GM19438 (cell line): ENCODE data around the gene DCTD.

Experiments
- ATAC-seq: cut with Tn5 transposase; IDR thresholded peaks from one replicate; pipeline ENCODE4 v1.9.1; 2021; ENCODE audit warnings: low read depth; ENCODE audit not compliant: unreplicated experiment

Gene DCTD

GRCh38 chr4:182894681-182895275 lies 22.4 kb downstream of the DCTD start:
- ATAC-seq, result no peak

DNA sequence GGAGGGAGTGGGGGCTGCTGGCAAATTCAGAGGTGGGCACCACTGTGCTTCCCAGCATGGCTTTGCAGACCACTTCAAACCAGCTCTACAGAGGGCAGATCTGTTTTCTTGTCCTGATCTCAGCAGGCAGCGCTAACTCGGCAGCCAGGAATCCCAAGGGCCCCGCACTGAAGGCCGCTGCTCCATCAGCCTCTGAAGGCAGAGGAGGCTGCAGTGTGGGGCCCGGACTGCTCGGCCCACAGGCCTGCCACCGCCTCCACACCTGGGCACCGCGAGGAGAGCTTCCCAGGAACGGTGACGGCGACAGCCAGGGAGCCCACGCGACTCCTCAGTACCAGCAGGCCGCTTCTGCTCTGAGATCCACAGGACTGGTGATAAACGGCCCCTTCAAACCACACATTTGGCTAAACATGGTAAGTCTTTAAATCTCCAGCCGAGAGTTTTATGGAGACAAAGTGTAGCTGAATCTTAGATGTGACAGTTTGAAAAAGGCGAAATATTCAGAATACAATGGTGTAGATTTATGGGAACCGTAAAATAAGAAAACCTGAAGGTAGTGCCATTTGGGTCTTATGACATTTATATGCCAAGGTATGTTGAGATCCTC lies 23.6 kb downstream of the DCTD start:
- no peak for ATAC-seq

GRCh38 chr4:182893047-182893446 lies 24.1 kb downstream of the DCTD start:
- ATAC-seq, result no peak

GRCh38 chr4:182890202-182890601 lies 27.0 kb downstream of the DCTD start:
- ATAC-seq, result no peak

DNA sequence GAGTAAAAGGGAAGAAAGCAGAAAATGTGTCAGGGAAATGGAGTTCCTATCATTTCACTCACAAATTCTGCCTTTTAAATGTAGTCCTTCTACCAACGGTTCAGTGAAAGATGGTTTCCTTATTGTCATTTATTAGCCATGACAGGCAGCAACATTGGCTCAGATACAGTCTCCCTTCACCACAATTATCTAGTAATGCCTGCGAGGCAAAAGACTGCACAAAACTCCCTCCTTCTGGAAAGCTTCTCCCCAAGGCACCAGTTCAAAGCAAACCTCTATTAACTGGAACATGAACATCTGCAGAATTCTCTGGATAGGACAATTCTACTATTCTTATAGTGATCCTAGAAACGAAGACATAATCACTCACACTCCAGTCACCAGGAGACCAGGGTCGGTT lies 28.3 kb downstream of the DCTD start:
- no peak for ATAC-seq

DNA sequence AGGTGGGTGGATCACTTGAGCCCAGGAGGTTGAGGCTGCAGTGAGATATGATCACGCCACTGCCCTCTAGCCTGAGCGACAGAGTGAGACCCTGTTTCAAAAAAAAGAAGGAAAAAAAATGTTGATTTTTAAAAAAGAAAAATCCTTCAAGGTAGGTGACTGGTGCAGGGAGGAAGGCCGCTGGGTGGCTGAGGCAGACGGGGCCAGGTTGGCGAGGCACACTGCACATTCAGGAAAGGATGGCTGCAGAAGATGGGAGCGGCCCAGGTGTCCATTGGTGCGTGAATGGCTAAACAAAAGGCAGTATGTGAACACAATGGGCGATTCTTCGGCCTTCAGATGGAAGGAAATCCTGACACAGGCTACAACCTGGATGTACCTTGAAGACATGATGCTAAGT lies 30.4 kb downstream of the DCTD start:
- no peak for ATAC-seq

GRCh38 chr4:182886205-182886604 lies 31.0 kb downstream of the DCTD start:
- ATAC-seq, result no peak

- ATAC-seq, result no peak
These were observed 31.5 kb downstream of the DCTD start for GRCh38 chr4:182885738-182886077.

DNA sequence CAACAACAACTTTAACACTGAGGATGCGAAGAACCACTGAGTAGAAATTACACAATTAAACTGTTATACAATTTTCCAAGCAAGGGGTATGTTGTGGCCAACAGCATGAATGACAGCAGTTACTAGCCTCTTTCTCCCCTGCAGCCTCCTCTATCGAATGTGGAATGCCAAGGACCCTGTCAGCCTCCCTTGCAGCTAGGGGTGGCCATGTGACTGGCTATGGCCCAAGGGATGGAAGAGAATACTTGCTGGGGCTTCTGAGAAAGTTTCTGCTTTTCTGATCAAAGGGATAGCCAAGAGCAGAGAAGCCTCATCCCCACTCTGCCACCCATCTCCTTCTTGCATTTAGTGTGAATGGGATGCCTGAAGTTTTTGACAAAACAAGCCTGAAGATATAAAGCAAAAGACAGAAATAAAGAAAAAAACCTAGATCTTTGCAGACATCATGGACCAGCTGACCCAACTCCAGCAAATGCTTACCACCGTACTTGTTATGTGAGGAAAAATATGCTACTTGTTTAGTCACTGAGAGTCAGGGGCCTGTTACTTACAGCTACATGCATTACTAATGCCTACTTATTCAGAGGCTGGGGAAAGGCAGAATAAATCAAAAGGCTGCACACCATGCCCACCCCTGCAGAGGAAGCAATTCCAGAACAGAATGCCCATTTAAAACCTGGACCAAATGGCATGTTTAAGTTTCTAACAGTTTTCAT lies 32.0 kb downstream of the DCTD start:
- no peak for ATAC-seq

GRCh38 chr4:182884040-182884439 lies 33.1 kb downstream of the DCTD start:
- ATAC-seq, result no peak

DNA sequence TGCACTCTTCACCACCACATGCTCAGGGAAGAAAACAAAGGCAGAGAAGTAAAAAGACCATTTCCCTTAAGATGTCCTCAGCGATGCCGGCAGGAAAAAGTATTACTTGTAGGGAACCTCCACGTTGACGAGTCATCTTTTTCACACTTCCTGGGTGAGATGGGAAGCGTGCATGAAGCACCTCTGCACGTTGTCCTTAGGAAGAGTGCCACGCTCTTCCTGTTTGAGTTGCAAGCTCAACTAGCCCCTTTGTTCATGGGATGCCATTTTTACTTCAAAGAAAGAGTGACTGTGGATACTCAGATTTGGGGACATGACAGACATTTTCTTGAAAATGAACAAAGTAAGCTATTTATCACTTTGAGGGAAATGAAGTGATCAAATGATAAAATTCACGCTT lies 33.8 kb downstream of the DCTD start:
- no peak for ATAC-seq

DNA sequence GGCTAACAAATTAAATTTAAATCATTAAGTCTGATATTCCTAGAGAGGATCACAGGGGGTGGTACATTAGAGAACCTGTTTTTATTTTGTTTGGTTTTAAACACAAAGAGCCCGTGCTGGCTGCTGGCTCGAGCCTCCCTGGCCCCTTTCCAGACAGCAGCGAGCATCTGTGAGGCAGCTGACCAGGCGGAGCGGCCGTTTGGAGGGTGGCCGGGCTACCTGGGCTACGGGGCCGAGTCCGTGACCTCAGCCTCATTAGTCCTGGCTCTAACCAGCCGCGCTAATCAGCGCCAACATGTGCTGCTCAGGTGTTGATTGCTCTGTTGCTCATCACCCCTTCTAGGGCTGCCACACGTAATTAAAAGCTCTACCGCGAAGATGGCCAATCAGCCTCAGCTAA lies 35.3 kb downstream of the DCTD start:
- ATAC-seq, result no peak

- no peak for ATAC-seq
These were observed 36.5 kb downstream of the DCTD start for GRCh38 chr4:182880387-182881356.

DNA sequence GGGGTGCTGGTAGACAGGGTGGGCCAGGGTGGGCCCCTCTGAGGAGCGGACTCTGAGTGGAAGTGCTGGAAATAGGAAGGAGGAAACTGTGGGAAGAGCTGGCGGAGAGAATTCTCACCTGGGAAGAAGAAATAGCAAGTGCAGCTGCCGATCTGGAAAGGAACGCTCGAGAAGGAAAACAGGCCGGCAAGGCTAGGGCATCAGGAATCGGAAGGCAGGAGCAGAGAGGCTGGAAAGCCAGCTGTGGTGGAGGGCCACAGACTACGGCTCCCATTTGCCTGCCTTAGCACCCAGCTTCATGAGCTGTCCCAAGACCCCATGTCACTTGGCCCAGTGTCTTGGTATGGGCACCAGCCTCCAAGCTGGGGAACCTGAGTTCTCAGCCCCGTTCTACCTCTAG lies 37.3 kb downstream of the DCTD start:
- ATAC-seq, result no peak

DNA sequence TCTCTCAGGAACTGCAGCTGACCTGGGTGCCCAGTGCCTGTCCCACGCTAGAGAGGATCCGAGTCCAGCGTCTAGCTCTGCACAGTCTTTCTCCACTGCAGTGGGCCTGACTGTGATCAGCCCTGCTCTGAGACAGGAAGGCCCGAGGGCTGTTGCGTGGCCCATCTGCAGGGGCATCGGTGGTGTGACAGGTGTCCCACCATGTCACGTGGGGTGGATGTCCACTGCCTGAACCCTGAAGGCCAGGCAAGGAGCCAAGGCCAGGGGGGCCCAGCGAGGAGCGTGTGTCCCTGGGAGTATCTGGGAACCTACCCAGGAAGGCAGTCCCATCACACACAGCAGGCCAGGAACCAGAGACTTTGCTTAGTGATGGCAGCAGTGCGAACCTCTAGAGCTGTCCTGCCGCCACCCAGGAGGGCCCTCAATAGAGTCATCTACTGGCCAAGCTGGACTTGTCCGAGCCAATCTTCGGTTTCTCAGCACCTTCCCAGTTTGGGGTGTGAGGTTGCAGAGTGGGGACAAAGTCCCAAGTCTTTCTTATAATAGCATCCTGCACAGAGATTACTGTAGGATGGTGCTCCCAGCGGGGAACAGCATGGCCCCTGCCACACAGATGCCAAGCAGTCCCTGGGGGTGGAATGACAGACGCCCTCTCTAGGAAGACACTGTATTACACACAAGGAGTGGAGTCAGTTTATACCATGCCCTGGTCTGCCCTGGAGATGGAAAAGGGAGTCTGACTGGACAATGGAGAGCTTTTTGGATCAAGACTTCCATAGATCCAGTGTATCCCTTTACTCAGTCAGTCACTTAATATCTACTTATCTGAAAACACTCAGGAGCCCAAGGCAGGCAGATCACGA lies 38.3 kb downstream of the DCTD start:
- no peak for ATAC-seq

DNA sequence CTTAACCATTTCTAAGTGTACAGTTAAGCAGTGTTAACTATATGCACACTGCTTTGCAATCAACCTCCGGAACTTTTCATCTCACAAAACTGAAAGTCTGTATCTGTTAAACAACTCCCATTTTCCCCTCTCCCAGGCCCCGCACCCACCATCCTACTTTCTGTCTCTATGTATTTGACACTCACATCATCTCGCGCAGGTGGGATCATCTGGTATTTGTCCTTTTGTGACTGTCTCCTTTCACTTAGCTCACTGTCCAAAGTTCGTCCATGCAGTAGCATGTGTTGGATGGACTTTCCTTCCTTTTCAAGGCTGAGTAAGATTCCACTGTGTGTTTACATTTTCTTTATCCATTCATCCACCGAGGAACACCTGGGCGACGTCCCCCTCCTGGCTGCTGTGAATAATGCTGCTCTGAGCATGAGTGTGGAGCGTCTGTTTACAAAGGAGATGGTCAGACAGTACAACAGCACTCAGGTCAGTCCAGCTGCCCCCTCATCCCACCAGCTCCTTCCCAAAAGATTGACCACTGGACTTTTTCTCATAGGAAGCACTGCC lies 39.8 kb downstream of the DCTD start:
- no peak for ATAC-seq

GRCh38 chr4:182876427-182876826 lies 40.8 kb downstream of the DCTD start:
- ATAC-seq, result no peak

DNA sequence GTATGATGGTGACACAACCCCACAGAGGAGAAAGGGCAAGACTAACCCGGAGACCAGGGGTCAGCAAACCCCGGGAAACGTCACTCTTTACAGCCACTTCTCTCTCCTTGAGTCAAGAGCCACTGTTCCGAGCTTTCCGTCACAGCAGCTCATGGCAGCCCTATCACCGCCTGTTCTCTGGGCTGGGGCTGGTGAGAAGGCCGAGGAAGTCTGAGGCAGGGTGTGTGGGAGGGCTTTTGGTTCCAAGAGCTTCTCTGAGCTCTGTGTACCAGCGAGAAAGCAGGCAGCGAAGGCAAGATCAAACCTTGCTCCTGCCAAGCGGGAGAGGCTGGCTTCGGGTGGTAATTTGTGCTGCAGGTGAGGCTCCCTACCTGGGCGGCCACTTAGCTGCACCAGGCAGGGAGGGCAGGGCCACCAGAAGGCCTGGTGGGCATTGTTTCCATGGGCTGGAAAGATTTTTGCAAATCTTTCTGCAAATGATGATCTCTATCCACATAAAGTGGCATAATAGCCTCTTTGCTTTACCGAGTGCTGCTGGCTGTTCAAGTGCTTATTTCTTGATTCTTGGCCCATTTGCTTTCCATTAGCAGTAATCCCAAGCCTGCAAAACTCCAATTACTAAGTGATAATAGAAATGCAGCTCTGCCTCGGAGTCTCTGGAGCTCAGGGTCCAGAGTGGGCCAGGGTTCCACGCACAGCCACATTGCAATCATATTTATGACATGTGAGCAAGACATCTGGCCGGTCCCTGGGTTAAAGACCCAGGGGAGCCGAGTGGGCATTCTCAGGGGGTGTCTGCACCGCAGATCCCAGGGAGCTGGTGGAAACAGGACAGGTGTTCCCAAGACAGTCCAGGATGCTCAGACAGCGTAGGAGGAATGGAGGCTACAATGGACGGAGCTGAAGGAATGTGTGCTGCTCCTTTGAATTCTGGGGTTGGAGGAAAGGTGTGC lies 41.5 kb downstream of the DCTD start:
- ATAC-seq, result no peak
